Brain microvascular endothelial cell (primary cell): ENCODE results near the gene ZC3H4.

Experiments used
- DNase-seq: peaks from one replicate; pipeline ENCODE4 v3.0.0-alpha.2; 2020
- H3K27ac ChIP-seq: fragments of 250-450 bp; sonication (Bioruptor Pico); 2 replicates; pipeline ENCODE4 v1.5.1; 2020; ENCODE audit warnings: mild to moderate bottlenecking, moderate library complexity
- H3K27me3 ChIP-seq: fragments of 250-450 bp; sonication (Bioruptor Pico); replicated peaks from 2 replicates; pipeline ENCODE4 v1.5.1; 2020; ENCODE audit warnings: mild to moderate bottlenecking
- H3K36me3 ChIP-seq: fragments of 250-450 bp; sonication (Bioruptor Pico); replicated peaks from 2 replicates; pipeline ENCODE4 v1.5.1; 2020; ENCODE audit warnings: mild to moderate bottlenecking
- H3K4me3 ChIP-seq: 2 replicates; pipeline ENCODE4 v1.5.1; 2011; ENCODE audit warnings: low read depth, mild to moderate bottlenecking, control low read depth, low read length, moderate library complexity
- CTCF ChIP-seq: IDR thresholded peaks from 2 replicates; pipeline ENCODE4 v1.5.1; 2011; ENCODE audit warnings: low read depth, mild to moderate bottlenecking, moderate library complexity, low read length, control low read depth, inconsistent platforms; ENCODE audit errors: missing control alignments
- in situ Hi-C: cut with HindIII; loops from 2 replicates; pipeline ENCODE4 v1.10.0; 2017; ENCODE audit warnings: low sequenced_read_pairs, low pct_ligation_motif_present

ZC3H4 gene

GRCh38 chr19:47156861-47157430 lies 43.4 kb upstream of the ZC3H4 start:
- H3K4me3 ChIP-seq: no peak overlapping the region
- no peaks in the 10 kb centered on the region for H3K27me3 ChIP-seq
- DNase-seq: no peak
- in situ Hi-C loops: no loop called here
- no peak for TF ChIP-seq CTCF
- peak overlapping the region; percentile 78 for H3K27ac ChIP-seq
- H3K36me3 ChIP-seq: peaks cover 49% of the 10 kb centered on the region

DNA sequence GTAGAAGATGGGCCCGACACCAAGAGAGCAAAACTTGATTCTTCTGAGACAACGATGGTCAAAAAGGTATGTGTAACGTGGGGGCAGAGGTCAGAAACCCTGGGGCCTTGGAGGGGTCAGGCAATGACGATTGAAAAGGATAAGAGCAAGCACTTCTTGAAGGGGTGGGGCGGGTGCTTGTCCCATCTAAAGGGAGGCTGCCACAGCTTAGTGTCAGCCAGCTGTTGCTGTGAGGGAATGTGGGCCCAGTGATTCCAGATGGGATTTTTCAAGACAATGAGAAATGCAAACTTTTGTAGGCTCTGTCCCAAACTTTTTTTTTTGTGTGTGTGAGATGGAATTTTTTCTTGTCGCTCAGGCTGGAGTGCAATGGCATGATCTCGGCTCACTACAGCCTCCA lies 41.6 kb upstream of the ZC3H4 start:
- in situ Hi-C loops: no loop called here
- TF ChIP-seq CTCF: no peak
- Histone ChIP-seq H3K4me3 (no peak overlapping the region), H3K27ac (no peak overlapping the region), H3K36me3 (peaks cover 58% of the 10 kb centered on the region), H3K27me3 (no peaks in the 10 kb centered on the region)
- DNase-seq: no peak

GRCh38 chr19:47153266-47153665 lies 39.7 kb upstream of the ZC3H4 start:
- H3K27ac ChIP-seq: no peak overlapping the region
- TF ChIP-seq CTCF: no peak
- peaks cover 58% of the 10 kb centered on the region for H3K36me3 ChIP-seq
- no peak overlapping the region for H3K4me3 ChIP-seq
- DNase-seq: no peak
- H3K27me3 ChIP-seq: no peaks in the 10 kb centered on the region
- in situ Hi-C loops: no loop called here

- H3K36me3 ChIP-seq: peaks cover 60% of the 10 kb centered on the region
- in situ Hi-C loops: no loop called here
- no peak for DNase-seq
- no peaks in the 10 kb centered on the region for H3K27me3 ChIP-seq
- H3K27ac ChIP-seq: no peak overlapping the region
- no peak overlapping the region for H3K4me3 ChIP-seq
- no peak for TF ChIP-seq CTCF
Measured at GRCh38 chr19:47152632-47153031, 39.1 kb upstream of the ZC3H4 start.

- peaks cover 59% of the 10 kb centered on the region for H3K36me3 ChIP-seq
- H3K27ac ChIP-seq: no peak overlapping the region
- no peak for TF ChIP-seq CTCF
- no peaks in the 10 kb centered on the region for H3K27me3 ChIP-seq
- DNase-seq: no peak
- no peak overlapping the region for H3K4me3 ChIP-seq
- in situ Hi-C loops: no loop called here
Measured at GRCh38 chr19:47152205-47152604, 38.6 kb upstream of the ZC3H4 start.

- peaks cover 55% of the 10 kb centered on the region for H3K36me3 ChIP-seq
- H3K4me3 ChIP-seq: no peak overlapping the region
- H3K27ac ChIP-seq: no peak overlapping the region
- DNase-seq: no peak
- TF ChIP-seq CTCF: no peak
- in situ Hi-C loops: no loop called here
- no peaks in the 10 kb centered on the region for H3K27me3 ChIP-seq
Measured at GRCh38 chr19:47151627-47152026, 38.1 kb upstream of the ZC3H4 start.
